H1 (cell line): ENCODE results near the gene ACSM2B. TPM values are rescaled to one million over a fixed set of nuclear protein-coding genes. Genes with fewer than 3 reads are reported as not detected.

Experiments
- CTCF ChIA-PET: fragments of 300-600 bp; sonication (Branson Sonifier 250); formaldehyde crosslinking; loops from one replicate; lab custom pipeline; 2021; ENCODE audit not compliant: partially characterized antibody; lab: Charles Lee
- POLR2A ChIA-PET: fragments of 300-600 bp; sonication (Branson Sonifier 250); formaldehyde crosslinking; loops from one replicate; lab custom pipeline; 2021; ENCODE audit warnings: inconsistent platforms; ENCODE audit not compliant: partially characterized antibody; lab: Charles Lee
- DNase-seq, 2 experiments: peaks; one replicate each; pipeline versions ENCODE4 v3.0.0 to v3.0.0-alpha.2; 2010 to 2022; ENCODE audit warnings: low spot score in 2 of 2, low read depth in 1 of 2, mixed read lengths in 1 of 2
- FAIRE-seq: peaks from 2 replicates; lab custom pipeline; 2011; peaks lifted over from hg19 to GRCh38; lab: Jason Lieb, UNC
- H2AFZ ChIP-seq: 2 replicates; pipeline ENCODE4 v1.8.1; 2012; ENCODE audit warnings: low read length, inconsistent platforms
- H2AK5ac ChIP-seq: 2 replicates; pipeline ENCODE4 v1.6.1; 2013; ENCODE audit warnings: low read depth, low read length
- H2BK120ac ChIP-seq: replicated peaks from 2 replicates; pipeline ENCODE3; 2013; ENCODE audit warnings: low read depth, low read length, inconsistent platforms
- H2BK12ac ChIP-seq: 2 replicates; pipeline ENCODE4 v1.6.1; 2013; ENCODE audit warnings: low read depth, low read length
- H2BK15ac ChIP-seq: 2 replicates; pipeline ENCODE4 v1.6.1; 2013; ENCODE audit warnings: low read length
- H2BK20ac ChIP-seq: 2 replicates; pipeline ENCODE4 v1.6.1; 2013; ENCODE audit warnings: low read length
- H2BK5ac ChIP-seq: 2 replicates; pipeline ENCODE4 v1.6.1; 2013; ENCODE audit warnings: low read depth, low read length
- H3K14ac ChIP-seq: 2 replicates; pipeline ENCODE4 v1.6.1; 2013; ENCODE audit warnings: inconsistent platforms; ENCODE audit not compliant: insufficient read length
- H3K18ac ChIP-seq: 2 replicates; pipeline ENCODE4 v1.6.1; 2013; ENCODE audit warnings: low read length; ENCODE audit errors: extremely low read depth
- H3K23ac ChIP-seq: 2 replicates; pipeline ENCODE4 v1.6.1; 2013; ENCODE audit warnings: inconsistent platforms; ENCODE audit not compliant: insufficient read length
- H3K23me2 ChIP-seq: 2 replicates; pipeline ENCODE4 v1.6.1; 2013; ENCODE audit warnings: low read depth, low read length
- H3K27ac ChIP-seq: 2 replicates; pipeline ENCODE4 v1.6.1; 2011; ENCODE audit warnings: low read depth, low read length, inconsistent platforms
- H3K27me3 ChIP-seq, 4 experiments: replicated peaks in 1 of 4; 1 replicate in 1 of 4; 2 replicates in 3 of 4; pipeline versions ENCODE4 v1.6.1 to v1.8.1; 2011 to 2013; ENCODE audit warnings: low read length in 3 of 4, mild to moderate bottlenecking in 3 of 4, inconsistent platforms in 2 of 4, mixed read lengths in 2 of 4, moderate library complexity in 1 of 4; ENCODE audit not compliant: control insufficient read depth in 3 of 4, insufficient read depth in 3 of 4; ENCODE audit errors: extremely low read depth in 1 of 4
- H3K36me3 ChIP-seq, 4 experiments: 2 replicates each; pipeline versions ENCODE4 v1.6.1 to v1.8.1; 2011 to 2013; ENCODE audit warnings: mild to moderate bottlenecking in 4 of 4, low read length in 3 of 4, moderate library complexity in 2 of 4, control low read depth in 1 of 4, inconsistent platforms in 1 of 4; ENCODE audit not compliant: insufficient read depth in 4 of 4, control insufficient read depth in 2 of 4
- H3K4ac ChIP-seq: replicated peaks from 2 replicates; pipeline ENCODE3; 2013; ENCODE audit warnings: low read length, low read depth, mixed read lengths, inconsistent platforms; ENCODE audit not compliant: insufficient read length
- H3K4me1 ChIP-seq, 4 experiments: replicated peaks in 1 of 4; 1 replicate in 1 of 4; 2 replicates in 3 of 4; pipeline versions ENCODE4 v1.6.1 to v1.8.1; 2011 to 2013; ENCODE audit warnings: low read length in 3 of 4, inconsistent platforms in 2 of 4, mixed read lengths in 1 of 4; ENCODE audit not compliant: insufficient read depth in 4 of 4, control insufficient read depth in 3 of 4
- H3K4me2 ChIP-seq, 2 experiments: 2 replicates each; pipeline versions ENCODE4 v1.6.1 to v1.8.1; 2011 to 2013; ENCODE audit warnings: low read depth in 2 of 2, low read length in 2 of 2, control low read depth in 1 of 2, inconsistent platforms in 1 of 2, mild to moderate bottlenecking in 1 of 2; ENCODE audit not compliant: insufficient read depth in 1 of 2
- H3K4me3 ChIP-seq, 4 experiments: fragments of 200-600, 300-600 bp in 1 of 4; sonication (generic), shearing (Covaris generic), sonication (Bioruptor Twin) in 1 of 4; 2 replicates each; pipeline versions ENCODE4 v1.5.1 to v1.8.1; 2011 to 2016; ENCODE audit warnings: low read length in 4 of 4, low read depth in 3 of 4, control low read depth in 2 of 4, inconsistent platforms in 2 of 4, mild to moderate bottlenecking in 2 of 4, mixed read lengths in 1 of 4, moderate library complexity in 1 of 4; ENCODE audit not compliant: insufficient read depth in 2 of 4; ENCODE audit errors: extremely low read depth in 1 of 4
- H3K56ac ChIP-seq: replicated peaks from 2 replicates; pipeline ENCODE3; 2013; ENCODE audit warnings: low read depth, mild to moderate bottlenecking, mixed read lengths, low read length, inconsistent platforms; ENCODE audit not compliant: insufficient read length
- H3K79me1 ChIP-seq: 2 replicates; pipeline ENCODE4 v1.6.1; 2013; ENCODE audit warnings: low read depth, low read length, control low read depth
- H3K79me2 ChIP-seq, 2 experiments: 2 replicates each; pipeline versions ENCODE4 v1.6.1 to v1.8.1; 2012 to 2013; ENCODE audit warnings: low read length in 2 of 2, mild to moderate bottlenecking in 2 of 2, inconsistent platforms in 1 of 2; ENCODE audit not compliant: insufficient read depth in 2 of 2, control insufficient read depth in 1 of 2
- H3K9ac ChIP-seq, 4 experiments: replicated peaks in 1 of 4; 1 replicate in 1 of 4; 2 replicates in 3 of 4; pipeline versions ENCODE4 v1.6.1 to v1.8.1; 2011 to 2013; ENCODE audit warnings: low read depth in 3 of 4, low read length in 3 of 4, control low read depth in 2 of 4, mild to moderate bottlenecking in 2 of 4, moderate library complexity in 2 of 4, inconsistent platforms in 1 of 4; ENCODE audit errors: extremely low read depth in 1 of 4
- H3K9me3 ChIP-seq, 2 experiments: 2 replicates each; pipeline versions ENCODE4 v1.6.1 to v1.8.1; 2012 to 2013; ENCODE audit warnings: mild to moderate bottlenecking in 2 of 2, moderate library complexity in 2 of 2, control low read depth in 1 of 2, inconsistent platforms in 1 of 2, low read depth in 1 of 2, low read length in 1 of 2, mixed read lengths in 1 of 2; ENCODE audit not compliant: insufficient read depth in 2 of 2
- H4K20me1 ChIP-seq, 2 experiments: replicated peaks in 1 of 2; 2 replicates each; pipeline versions ENCODE3 to v1.8.1; 2011 to 2013; ENCODE audit warnings: inconsistent platforms in 2 of 2, low read length in 2 of 2, mild to moderate bottlenecking in 1 of 2; ENCODE audit not compliant: insufficient read depth in 2 of 2, control insufficient read depth in 1 of 2
- H4K5ac ChIP-seq: 2 replicates; pipeline ENCODE4 v1.6.1; 2013; ENCODE audit warnings: low read length, low read depth, mixed read lengths, inconsistent platforms; ENCODE audit not compliant: insufficient read length
- H4K8ac ChIP-seq: 2 replicates; pipeline ENCODE4 v1.8.0; 2013; ENCODE audit warnings: mild to moderate bottlenecking, moderate library complexity, low read length, inconsistent platforms; ENCODE audit not compliant: insufficient read depth; ENCODE audit errors: extremely low read depth
- H4K91ac ChIP-seq: replicated peaks from 2 replicates; pipeline ENCODE3; 2013; ENCODE audit warnings: low read length, mixed read lengths, inconsistent platforms; ENCODE audit not compliant: insufficient read length
- ASH2L ChIP-seq: fragments of 200-600, 300-600 bp; sonication (generic); IDR thresholded peaks from one replicate; pipeline ENCODE4 v1.7.1; 2017; ENCODE audit warnings: low read length
- ATF2 ChIP-seq: IDR thresholded peaks from 2 replicates; pipeline ENCODE4 v1.6.1; 2012; ENCODE audit warnings: low read length, inconsistent platforms
- GTF2F1 ChIP-seq: IDR thresholded peaks from 2 replicates; pipeline ENCODE4 v1.6.1; 2012; ENCODE audit warnings: low read depth, low read length, improper control_type of control experiment, borderline replicate concordance
- KDM5A ChIP-seq: fragments of 200-600 bp; IDR thresholded peaks from 2 replicates; pipeline ENCODE4 v1.7.1; 2012; ENCODE audit warnings: mild to moderate bottlenecking, low read length, inconsistent platforms, mixed read lengths
- SIX5 ChIP-seq: IDR thresholded peaks from 2 replicates; pipeline ENCODE4 v1.6.1; 2011; ENCODE audit warnings: mild to moderate bottlenecking, low read depth, low read length
- SP2 ChIP-seq: IDR thresholded peaks from 2 replicates; pipeline ENCODE4 v1.6.1; 2012; ENCODE audit warnings: mild to moderate bottlenecking, low read length, inconsistent platforms
- TCF12 ChIP-seq: IDR thresholded peaks from 2 replicates; pipeline ENCODE4 v1.6.1; 2011; ENCODE audit warnings: low read depth, mild to moderate bottlenecking, low read length
- WGBS, 2 experiments: shearing (Covaris generic) in 1 of 2; methylation state at CpG; one replicate each; pipeline versions ENCODE4 v1.1.6 to v1.1.7; 2013 to 2015; ENCODE audit warnings: low lambda C conversion rate in 2 of 2, mixed read lengths in 2 of 2, inconsistent platforms in 1 of 2, low coverage in 1 of 2, missing lambda C conversion rate in 1 of 2; ENCODE audit not compliant: insufficient replicate concordance in 2 of 2, insufficient coverage in 1 of 2, insufficient read length in 1 of 2; ENCODE audit errors: extremely low coverage in 1 of 2, missing lambda C conversion rate in 1 of 2; 5-methylcytosine and 5-hydroxymethylcytosine counted together
- polyA plus RNA-seq, 7 experiments: library from polyadenylated mRNA; depleted of rRNA in 3 of 7; stranded (reverse) in 5 of 7; unstranded in 2 of 7; fragments of >200 nt in 5 of 7; fragments of 200-250 nt in 2 of 7; gene quantifications; 1 replicate in 5 of 7; 2 replicates in 1 of 7; 4 replicates in 1 of 7; pipeline versions ENCODE4 v1.2.1 to v1.2.3, GENCODE V29; 2011 to 2013; ENCODE audit warnings: missing spikeins in 2 of 7, mixed read lengths in 2 of 7
- total RNA-seq: library from RNA; stranded (reverse); fragmentation: NEBNext Ultra II Directional; extraction: Animal tissue kit (Norgen Biotek cat#: 25700); gene quantifications from 2 replicates; pipeline ENCODE4 v1.2.1, GENCODE V29; 2021

The ACSM2B gene
- total and polyA plus RNA-seq, 2 of the 8 experiments (the other 6 are each of a cell fraction or from before 2014, with no cell fraction given), result not detected

GRCh38 chr16:20612551-20613480, 36.6 kb upstream of the ACSM2B start:
- no peak overlapping the region for H2BK15ac ChIP-seq

More at GRCh38 chr16:20612551-20613480, 36.6 kb upstream of the ACSM2B start:
- H2BK120ac ChIP-seq, result no peak overlapping the region
- WGBS, 2 experiments, result 88% methylated on average over 9 of the region's 9 CpGs; no CpG with 5 or more reads in 1 of the 2 experiments
- no peak for DNase-seq
- no peak overlapping the region for H2AFZ ChIP-seq
- CTCF ChIA-PET, result interaction anchor here (0.7 to 1.2 kb wide), 3 partner anchors 8 to 96 kb away, joined by 3 to 4 read pairs (median 3); no protein-coding TSS in a partner anchor
- no peak overlapping the region for H3K4me3 ChIP-seq
- H3K9me3 ChIP-seq, result no peaks in the 10 kb centered on the region
- no peaks in the 10 kb centered on the region for H3K27me3 ChIP-seq
- H3K79me2 ChIP-seq, result no peaks in the 10 kb centered on the region
- peak overlapping the region; percentile 7; the same call in 1 of the 2 replicates for H3K18ac ChIP-seq
- no peak overlapping the region for H3K56ac ChIP-seq
- no peak overlapping the region for H3K4ac ChIP-seq
- H3K9ac ChIP-seq, result no peak overlapping the region
- no peak overlapping the region for H2AK5ac ChIP-seq
- peaks cover 0 to 2% (median 0%) of the 10 kb centered on the region in 4 experiments; a peak in 1 of 7 replicates for H3K4me1 ChIP-seq
- no peak overlapping the region for H2BK20ac ChIP-seq
- H3K23me2 ChIP-seq, result no peaks in the 10 kb centered on the region
- H3K27ac ChIP-seq, result no peak overlapping the region
- no peak overlapping the region for H2BK5ac ChIP-seq
- no peak overlapping the region for H3K4me2 ChIP-seq
- H3K36me3 ChIP-seq, result no peaks in the 10 kb centered on the region
- H4K5ac ChIP-seq, result no peak overlapping the region
- H3K14ac ChIP-seq, result no peak overlapping the region
- no peaks in the 10 kb centered on the region for H4K20me1 ChIP-seq
- no peak for FAIRE-seq
- H4K8ac ChIP-seq, result peak overlapping the region; percentile 63
- no peaks in the 10 kb centered on the region for H3K79me1 ChIP-seq
- H4K91ac ChIP-seq, result no peak overlapping the region
- H3K23ac ChIP-seq, result no peak overlapping the region
- POLR2A ChIA-PET, result no interaction called here
- TF ChIP-seq SP2 (no peak), GTF2F1 (no peak), ATF2 (no peak), ASH2L (no peak), KDM5A (no peak), SIX5 (no peak), TCF12 (no peak)
- H2BK12ac ChIP-seq, result 0 out of 2 replicates have a peak overlapping the region, but pooled peaks have one; percentile 27
